Mesodermal cell (in vitro differentiated cells): ENCODE data around the gene CPA3.

Experiments
- H3K27ac ChIP-seq: 2 replicates; pipeline ENCODE4 v1.7.0; 2013; ENCODE audit warnings: mild to moderate bottlenecking, low read depth, low read length, moderate library complexity; ENCODE audit not compliant: severe bottlenecking
- H3K36me3 ChIP-seq: 2 replicates; pipeline ENCODE4 v1.7.1; 2013; ENCODE audit warnings: mild to moderate bottlenecking, low read length, moderate library complexity; ENCODE audit not compliant: control insufficient read depth, insufficient read depth
- H3K4me1 ChIP-seq: one replicate; pipeline ENCODE4 v1.7.1; 2013; ENCODE audit warnings: mild to moderate bottlenecking, low read length; ENCODE audit not compliant: insufficient read depth, control insufficient read depth, poor library complexity, severe bottlenecking
- H3K4me3 ChIP-seq: 2 replicates; pipeline ENCODE4 v1.7.0; 2013; ENCODE audit warnings: low read length, control low read depth, mild to moderate bottlenecking; ENCODE audit not compliant: insufficient read depth, poor library complexity, severe bottlenecking; ENCODE audit errors: extremely low read depth
- H3K9me3 ChIP-seq: 2 replicates; pipeline ENCODE4 v1.7.1; 2013; ENCODE audit warnings: mild to moderate bottlenecking, low read length, moderate library complexity; ENCODE audit not compliant: control insufficient read depth
- WGBS, 2 experiments: methylation state at CpG; one replicate each; pipeline ENCODE4 v1.1.5; 2013; ENCODE audit warnings: missing lambda C conversion rate in 2 of 2; ENCODE audit not compliant: insufficient coverage in 2 of 2; 5-methylcytosine and 5-hydroxymethylcytosine counted together

CPA3 gene

DNA sequence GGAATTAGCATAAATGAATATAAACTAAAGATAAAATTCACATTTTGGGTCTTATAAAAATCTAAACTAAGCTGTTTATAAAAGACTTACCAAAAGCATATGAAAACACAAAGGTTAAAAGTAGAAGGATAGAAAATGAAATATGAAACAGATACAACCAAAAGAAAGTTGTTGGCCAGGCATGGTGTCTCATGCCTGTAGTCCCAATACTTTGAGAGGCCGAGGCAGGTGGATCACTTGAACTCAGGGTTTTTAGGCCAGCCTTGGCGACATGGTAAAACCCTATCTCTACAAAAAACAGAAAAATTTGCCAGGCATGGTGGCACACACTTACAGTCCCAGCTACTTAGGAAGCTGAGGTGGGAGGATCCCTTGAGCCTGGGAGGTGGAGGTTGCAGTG is 51.0 kb downstream of the CPA3 start:
- H3K27ac ChIP-seq, result no peak overlapping the region
- 88 to 100% methylated on average over 1 of the region's 2 CpGs for WGBS, 2 experiments
- no peaks in the 10 kb centered on the region for H3K4me1 ChIP-seq
- H3K36me3 ChIP-seq, result no peaks in the 10 kb centered on the region
- H3K4me3 ChIP-seq, result no peak overlapping the region
- H3K9me3 ChIP-seq, result no peaks in the 10 kb centered on the region

DNA sequence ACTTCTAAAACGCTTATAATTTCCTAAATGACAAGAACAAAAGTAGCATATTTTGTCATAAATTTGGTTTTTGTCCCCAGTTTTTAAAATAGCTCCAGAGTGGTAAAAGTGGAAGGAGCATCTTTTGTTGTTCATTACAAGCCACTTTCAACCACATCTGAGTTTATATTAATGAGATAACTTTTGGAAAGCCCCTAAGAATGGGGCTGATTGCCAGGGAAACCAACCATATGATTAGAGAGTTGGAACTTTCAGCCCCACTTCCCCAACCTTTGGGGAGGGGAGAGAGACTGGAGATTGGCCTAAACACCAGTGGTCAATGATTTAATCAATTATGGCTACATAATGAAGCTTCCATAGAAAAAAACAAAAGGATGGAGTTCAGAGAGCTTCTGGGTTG is 57.4 kb downstream of the CPA3 start:
- Histone ChIP-seq H3K27ac (no peak overlapping the region), H3K9me3 (no peaks in the 10 kb centered on the region), H3K36me3 (no peaks in the 10 kb centered on the region), H3K4me3 (no peak overlapping the region), H3K4me1 (no peaks in the 10 kb centered on the region)
- no CpG with 5 or more reads among the region's 1 CpG for WGBS, 2 experiments

- Histone ChIP-seq H3K36me3 (no peaks in the 10 kb centered on the region), H3K9me3 (no peaks in the 10 kb centered on the region), H3K4me3 (no peak overlapping the region), H3K4me1 (no peaks in the 10 kb centered on the region), H3K27ac (no peak overlapping the region)
These were observed 58.5 kb downstream of the CPA3 start for GRCh38 chr3:148923592-148923991.

DNA sequence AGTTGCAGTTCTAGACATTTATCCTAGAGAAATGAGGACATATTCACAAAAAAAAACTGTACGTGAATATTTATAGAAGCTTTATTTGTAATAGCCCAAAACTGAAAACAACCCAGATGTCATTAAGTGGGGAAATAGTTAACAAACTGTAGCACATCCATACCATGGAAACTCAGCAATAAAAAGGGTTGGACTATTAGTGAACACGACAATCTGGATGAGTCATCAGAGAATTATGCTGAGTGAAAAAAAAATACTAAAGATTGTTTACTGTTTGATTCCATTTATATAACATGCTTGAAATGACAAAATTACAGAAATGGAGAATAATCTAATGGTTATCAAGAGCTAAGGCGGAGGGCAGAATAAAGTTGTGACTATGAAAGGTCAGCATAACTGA is 59.5 kb downstream of the CPA3 start:
- 90 to 100% methylated on average over 1 of the region's 3 CpGs for WGBS, 2 experiments
- Histone ChIP-seq H3K4me1 (no peaks in the 10 kb centered on the region), H3K36me3 (no peaks in the 10 kb centered on the region), H3K27ac (no peak overlapping the region), H3K4me3 (no peak overlapping the region), H3K9me3 (no peaks in the 10 kb centered on the region)

GRCh38 chr3:148925845-148926244 is 60.7 kb downstream of the CPA3 start:
- Histone ChIP-seq H3K27ac (no peak overlapping the region), H3K36me3 (no peaks in the 10 kb centered on the region), H3K4me1 (no peaks in the 10 kb centered on the region), H3K4me3 (no peak overlapping the region), H3K9me3 (no peaks in the 10 kb centered on the region)
- WGBS, 2 experiments, result 63 to 94% methylated on average over 4 to 5 of the region's 5 CpGs

GRCh38 chr3:148930752-148931151 is 65.7 kb downstream of the CPA3 start:
- WGBS, 2 experiments, result 79% methylated on average over 3 of the region's 3 CpGs; no CpG with 5 or more reads in 1 of the 2 experiments
- Histone ChIP-seq H3K9me3 (no peaks in the 10 kb centered on the region), H3K27ac (no peak overlapping the region), H3K4me1 (no peaks in the 10 kb centered on the region), H3K4me3 (no peak overlapping the region), H3K36me3 (no peaks in the 10 kb centered on the region)

DNA sequence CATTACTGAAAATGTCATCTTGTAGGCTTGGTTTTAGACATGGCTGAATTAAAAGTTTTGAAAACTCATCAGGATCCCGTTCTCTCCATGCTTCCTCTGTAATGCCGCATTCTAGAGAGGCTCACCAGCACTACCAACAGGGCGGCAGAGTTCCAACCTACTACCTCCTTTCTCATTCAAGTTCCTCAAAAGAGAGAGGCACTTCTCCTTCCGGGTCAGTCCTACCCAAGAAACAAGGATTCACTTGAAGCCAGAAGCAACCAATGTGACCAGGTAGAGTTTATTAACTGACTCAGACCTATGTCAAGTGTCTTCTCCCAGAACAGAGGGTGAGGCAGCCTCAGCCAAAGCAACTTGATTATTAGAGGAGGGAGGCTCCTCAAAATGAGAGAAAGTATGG is 66.5 kb downstream of the CPA3 start:
- WGBS, 2 experiments, result 92 to 95% methylated on average over 3 of the region's 4 CpGs
- Histone ChIP-seq H3K4me3 (no peak overlapping the region), H3K36me3 (no peaks in the 10 kb centered on the region), H3K27ac (no peak overlapping the region), H3K9me3 (no peaks in the 10 kb centered on the region), H3K4me1 (no peaks in the 10 kb centered on the region)

DNA sequence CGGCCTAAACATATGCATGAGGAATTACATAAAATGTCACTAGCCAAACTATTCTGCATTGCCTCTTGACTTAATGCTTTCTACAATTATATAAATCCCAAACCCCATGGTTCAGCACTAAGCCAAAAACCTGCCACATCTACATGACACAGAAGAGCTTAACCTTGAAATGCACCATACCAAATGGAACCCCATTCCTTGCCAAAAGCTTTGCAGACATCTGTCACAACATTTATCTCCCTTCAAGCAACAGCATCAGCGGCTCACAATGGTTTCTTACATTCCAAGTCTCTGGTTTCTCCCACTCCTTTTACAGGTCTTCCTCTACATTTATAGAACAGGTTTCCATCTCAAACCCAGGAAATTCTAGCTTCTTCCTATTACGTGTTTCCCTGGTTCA is 67.9 kb downstream of the CPA3 start:
- Histone ChIP-seq H3K4me3 (no peak overlapping the region), H3K36me3 (no peaks in the 10 kb centered on the region), H3K27ac (no peak overlapping the region), H3K9me3 (no peaks in the 10 kb centered on the region), H3K4me1 (no peaks in the 10 kb centered on the region)
- WGBS, 2 experiments, result 87 to 88% methylated on average over 2 to 3 of the region's 3 CpGs

DNA sequence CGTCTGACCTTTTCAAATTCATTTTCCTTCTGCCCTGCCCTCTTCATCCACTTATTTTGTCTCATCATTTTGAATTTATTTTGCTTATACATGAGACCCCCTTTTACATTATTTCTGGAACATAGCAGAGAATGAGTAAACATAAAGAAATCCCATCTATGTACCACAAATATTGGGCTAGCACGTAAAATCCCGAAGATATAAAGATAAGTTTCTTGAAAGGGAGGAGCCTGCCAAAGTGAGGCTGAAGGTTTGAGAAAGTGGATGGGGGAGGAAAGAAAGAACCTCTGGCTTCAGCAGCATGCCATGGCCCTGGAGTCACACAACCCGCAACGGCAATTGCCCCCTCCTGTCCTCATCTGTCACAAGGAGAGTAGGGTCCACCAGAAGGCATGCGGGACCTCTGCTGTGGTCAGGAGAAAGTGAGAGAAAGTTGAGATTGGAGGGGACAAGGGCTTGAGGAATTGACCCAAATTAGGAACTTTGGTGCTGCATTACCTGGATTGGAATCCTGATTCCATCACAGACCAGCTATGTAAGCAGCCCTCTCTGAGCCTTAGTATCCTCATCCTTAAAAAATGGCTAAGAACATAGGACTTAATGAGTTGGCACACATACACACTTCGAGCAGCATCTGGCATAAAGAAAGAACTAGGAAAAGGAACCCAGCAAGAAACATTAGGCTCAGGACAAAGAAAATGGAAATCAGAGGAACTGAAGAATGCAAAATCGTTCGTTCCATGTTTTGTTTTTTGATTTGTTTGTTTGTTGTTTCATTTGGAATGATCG is 72.6 kb downstream of the CPA3 start:
- Histone ChIP-seq H3K4me1 (no peaks in the 10 kb centered on the region), H3K27ac (no peak overlapping the region), H3K9me3 (no peaks in the 10 kb centered on the region), H3K36me3 (no peaks in the 10 kb centered on the region), H3K4me3 (no peak overlapping the region)
- 87 to 96% methylated on average over 6 to 8 of the region's 10 CpGs for WGBS, 2 experiments

DNA sequence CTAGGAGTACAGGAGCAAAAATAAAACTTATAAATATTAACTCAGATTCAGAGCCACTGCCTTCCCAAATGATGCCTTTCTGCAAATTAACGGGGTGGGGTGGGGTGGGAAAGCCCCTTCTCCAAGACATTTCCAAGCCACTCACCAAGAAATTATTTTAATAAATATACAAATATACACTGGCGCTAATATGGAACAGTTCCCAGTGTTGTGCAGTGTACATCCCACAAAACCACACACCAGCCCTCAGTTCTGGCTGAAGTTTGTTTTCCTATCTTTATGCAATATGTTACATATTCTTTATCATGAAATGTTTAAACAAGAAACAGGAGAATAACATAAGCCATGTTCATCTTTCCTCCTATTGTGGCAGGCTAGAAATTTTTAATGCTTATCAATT is 73.2 kb downstream of the CPA3 start:
- no peaks in the 10 kb centered on the region for H3K36me3 ChIP-seq
- H3K9me3 ChIP-seq, result no peaks in the 10 kb centered on the region
- no peaks in the 10 kb centered on the region for H3K4me1 ChIP-seq
- WGBS, 2 experiments, result no CpG with 5 or more reads among the region's 2 CpGs
- H3K4me3 ChIP-seq, result no peak overlapping the region
- no peak overlapping the region for H3K27ac ChIP-seq

- no peak overlapping the region for H3K4me3 ChIP-seq
- no peak overlapping the region for H3K27ac ChIP-seq
- H3K36me3 ChIP-seq, result no peaks in the 10 kb centered on the region
- WGBS, 2 experiments, result 86 to 100% methylated on average over 1 to 2 of the region's 7 CpGs
- no peaks in the 10 kb centered on the region for H3K9me3 ChIP-seq
- no peaks in the 10 kb centered on the region for H3K4me1 ChIP-seq
These were observed 73.8 kb downstream of the CPA3 start for GRCh38 chr3:148938936-148939335.
